Type B pancreatic cell (in vitro differentiated cells): Measurements from ENCODE around the gene SLC34A3. TPM values are rescaled to one million over a fixed set of nuclear protein-coding genes. Genes with fewer than 3 reads are reported as not detected.

ENCODE experiments used
- DNase-seq: peaks from one replicate; pipeline ENCODE4 v3.0.0; 2021; ENCODE audit warnings: mixed read lengths; ENCODE audit not compliant: unreplicated experiment; ENCODE audit errors: extremely low spot score
- H3K27ac Mint-ChIP-seq: 2 replicates; pipeline ENCODE4 v1.8.0; 2021; ENCODE audit warnings: mild to moderate bottlenecking, mixed read lengths
- H3K27me3 Mint-ChIP-seq: 2 replicates; pipeline ENCODE4 v1.8.0; 2021; ENCODE audit warnings: mixed read lengths
- H3K36me3 Mint-ChIP-seq: 2 replicates; pipeline ENCODE4 v1.8.0; 2021; ENCODE audit warnings: mixed read lengths
- H3K4me1 Mint-ChIP-seq: one replicate; pipeline ENCODE4 v1.8.0; 2021; ENCODE audit warnings: mixed read lengths; ENCODE audit not compliant: unreplicated experiment
- H3K4me3 Mint-ChIP-seq: 2 replicates; pipeline ENCODE4 v1.8.0; 2021; ENCODE audit warnings: mild to moderate bottlenecking, mixed read lengths
- H3K9me3 Mint-ChIP-seq: 2 replicates; pipeline ENCODE4 v1.8.0; 2021; ENCODE audit warnings: mixed read lengths
- CTCF ChIP-seq: fragments of 200-600 bp; sonication (generic); conservative IDR thresholded peaks from 2 replicates; pipeline ENCODE4 v1.5.0; 2021; ENCODE audit warnings: antibody characterized with exemption, mild to moderate bottlenecking
- long read RNA-seq: library from polyadenylated mRNA; unstranded; transcript quantifications from one replicate; pipeline ENCODE4 v2.0.0, GENCODE V29; 2020
- total RNA-seq: library from RNA; stranded (reverse); gene quantifications from 2 replicates; pipeline ENCODE4 v1.2.1, GENCODE V29; 2021; ENCODE audit warnings: low replicate concordance

The SLC34A3 gene
- 0.41 and 0.81 TPM in 2 replicates for total RNA-seq
- long read RNA-seq, partial matches to known transcripts, result 0 of 1 reads
- long read RNA-seq, other reads (novel, unspliced or antisense), result 1 of 1 reads

DNA sequence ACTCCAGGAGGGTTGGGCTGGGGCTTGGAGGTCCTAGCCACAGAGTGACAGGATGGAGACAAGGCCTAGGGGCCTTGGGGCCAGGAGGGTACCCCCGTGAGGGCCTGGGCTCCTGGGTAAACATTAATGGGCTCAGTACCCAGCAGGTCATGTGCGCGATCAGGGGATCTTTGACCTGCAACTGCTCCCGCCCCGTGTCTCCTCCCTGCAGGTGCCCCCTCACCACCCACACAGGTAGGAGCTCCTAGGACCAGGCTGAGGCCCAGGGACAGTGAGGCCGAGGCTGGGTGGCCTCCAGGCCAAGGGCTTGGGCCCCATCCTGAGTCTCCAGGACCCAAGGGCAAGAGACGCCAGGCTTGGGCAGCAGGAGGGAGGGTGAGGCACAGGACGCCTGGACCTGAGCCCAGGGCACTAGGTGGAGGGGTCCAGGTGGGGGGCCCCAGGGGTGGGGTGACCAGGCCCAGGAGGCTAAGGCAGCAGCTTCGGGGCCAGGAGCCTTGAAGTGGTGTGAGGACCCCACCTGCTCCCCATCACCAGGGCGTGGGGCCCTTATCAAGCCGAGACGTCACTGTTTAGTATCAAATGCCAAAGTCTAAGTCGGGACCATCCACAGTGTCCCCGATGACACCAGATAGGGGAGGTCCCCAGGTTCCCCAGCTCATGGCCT is at the start of gene SLC34A3:
Gene SLC34A3, plus strand, starts transcription at position 197 of the 667 bp plus-strand sequence. CDS start 802 bp downstream, outside the sequence.
- Mint-ChIP-seq H3K27me3 (peaks cover 3% of the 10 kb centered on the region), H3K36me3 (no peaks in the 10 kb centered on the region), H3K4me3 (no peak within 1 kb of the TSS), H3K27ac (no peak within 1 kb of the TSS), H3K4me1 (peaks cover 5% of the 10 kb centered on the region), H3K9me3 (no peaks in the 10 kb centered on the region)
- no peak for TF ChIP-seq CTCF
- DNase-seq, result no peak

DNA sequence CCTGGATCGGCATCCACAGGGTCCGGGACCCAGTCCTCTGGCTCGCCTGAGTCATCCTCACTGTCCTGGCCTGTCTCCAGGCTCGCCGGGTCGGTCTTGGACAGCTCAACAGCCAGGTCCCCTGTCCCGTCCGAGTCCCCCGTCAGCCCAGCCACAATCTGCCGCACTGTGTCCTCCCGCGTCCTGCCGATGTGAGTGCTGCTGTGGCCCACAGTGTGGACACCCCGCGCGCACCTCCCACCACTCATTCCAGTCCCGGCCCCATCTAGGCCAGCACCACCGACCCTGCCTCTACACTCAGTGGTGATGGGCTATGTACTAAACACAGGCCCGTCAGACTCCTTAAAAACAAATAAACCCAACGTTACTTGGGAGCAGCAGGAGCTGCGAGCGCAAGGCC is 49.0 kb upstream of the SLC34A3 start:
- H3K27me3 Mint-ChIP-seq, result no peaks in the 10 kb centered on the region
- no peak overlapping the region for H3K4me3 Mint-ChIP-seq
- no peak for TF ChIP-seq CTCF
- peaks cover 1% of the 10 kb centered on the region for H3K4me1 Mint-ChIP-seq
- no peaks in the 10 kb centered on the region for H3K9me3 Mint-ChIP-seq
- DNase-seq, result no peak
- H3K36me3 Mint-ChIP-seq, result no peaks in the 10 kb centered on the region
- no peak overlapping the region for H3K27ac Mint-ChIP-seq

- Mint-ChIP-seq H3K4me1 (peaks cover 5% of the 10 kb centered on the region), H3K27ac (no peak overlapping the region), H3K36me3 (no peaks in the 10 kb centered on the region), H3K4me3 (no peak overlapping the region), H3K9me3 (no peaks in the 10 kb centered on the region), H3K27me3 (no peaks in the 10 kb centered on the region)
- no peak for TF ChIP-seq CTCF
- DNase-seq, result no peak
Measured at GRCh38 chr9:137182836-137183235, 47.9 kb upstream of the SLC34A3 start.

- Mint-ChIP-seq H3K27ac (no peak overlapping the region), H3K36me3 (no peaks in the 10 kb centered on the region), H3K9me3 (no peaks in the 10 kb centered on the region), H3K4me1 (peaks cover 5% of the 10 kb centered on the region), H3K27me3 (no peaks in the 10 kb centered on the region), H3K4me3 (no peak overlapping the region)
- no peak for DNase-seq
- TF ChIP-seq CTCF, result no peak
Measured at GRCh38 chr9:137183980-137184595, 46.6 kb upstream of the SLC34A3 start.

DNA sequence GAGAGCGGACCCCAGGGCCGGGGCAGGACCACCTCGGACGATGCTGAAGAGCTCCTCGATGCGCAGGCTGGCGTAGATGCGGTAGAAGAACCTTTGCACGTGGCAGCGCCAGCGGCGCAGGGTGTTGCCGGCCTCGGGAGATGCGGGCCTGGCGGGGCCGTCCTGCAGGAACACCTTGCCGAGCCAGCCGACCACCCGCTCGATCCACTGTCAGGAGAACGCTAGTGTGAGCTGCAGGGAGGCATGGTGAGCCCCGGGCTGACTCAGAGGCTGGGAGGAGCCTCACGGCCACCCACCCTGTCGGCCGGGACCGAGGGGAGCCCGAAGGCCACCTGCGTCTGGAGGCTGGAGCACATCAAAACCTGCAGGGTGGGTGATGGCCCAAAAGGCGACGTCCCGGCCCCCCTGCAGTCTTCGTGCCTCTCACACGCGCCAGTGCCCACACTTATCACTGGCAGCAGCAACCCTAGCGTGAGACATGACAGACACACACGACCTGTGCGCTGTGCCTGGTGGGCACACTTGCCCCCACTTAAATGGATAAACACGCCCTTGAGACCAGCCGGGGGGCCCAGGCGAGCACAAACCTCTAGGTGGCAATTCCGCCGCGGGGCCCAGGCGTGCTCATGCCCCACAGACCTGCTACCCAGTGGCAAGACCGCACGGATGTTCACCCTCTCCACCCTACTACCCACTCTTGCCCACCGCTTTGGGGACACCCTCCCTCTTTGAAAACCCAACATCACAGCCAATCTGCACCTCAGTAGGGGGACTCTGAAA is 45.6 kb upstream of the SLC34A3 start:
- DNase-seq, result no peak
- no peak overlapping the region for H3K4me3 Mint-ChIP-seq
- H3K27ac Mint-ChIP-seq, result no peak overlapping the region
- H3K36me3 Mint-ChIP-seq, result no peaks in the 10 kb centered on the region
- TF ChIP-seq CTCF, result no peak
- no peaks in the 10 kb centered on the region for H3K9me3 Mint-ChIP-seq
- H3K4me1 Mint-ChIP-seq, result peaks cover 5% of the 10 kb centered on the region
- H3K27me3 Mint-ChIP-seq, result no peaks in the 10 kb centered on the region
